Activated naive CD8-positive, alpha-beta T cell (primary cell): ENCODE results near the gene NACC2.
"Not testable (repeated sequence)": the region's sequence is repeated elsewhere in the genome, so short reads cannot be mapped to it uniquely, and the experiment has no call there.

ENCODE experiments used
- H3K27ac Mint-ChIP-seq: one replicate; pipeline ENCODE4 v1.8.0; 2021; ENCODE audit warnings: mixed read lengths
- H3K27me3 Mint-ChIP-seq: one replicate; pipeline ENCODE4 v1.8.0; 2021; ENCODE audit warnings: mixed read lengths
- H3K36me3 Mint-ChIP-seq: one replicate; pipeline ENCODE4 v1.8.0; 2021; ENCODE audit warnings: mixed read lengths
- H3K4me1 Mint-ChIP-seq: one replicate; pipeline ENCODE4 v1.8.0; 2021; ENCODE audit warnings: low read depth, mixed read lengths
- H3K4me3 Mint-ChIP-seq: one replicate; pipeline ENCODE4 v1.8.0; 2021; ENCODE audit warnings: mild to moderate bottlenecking, mixed read lengths
- H3K9me3 Mint-ChIP-seq: one replicate; pipeline ENCODE4 v1.8.0; 2021; ENCODE audit warnings: low read depth, mixed read lengths

Gene NACC2

DNA sequence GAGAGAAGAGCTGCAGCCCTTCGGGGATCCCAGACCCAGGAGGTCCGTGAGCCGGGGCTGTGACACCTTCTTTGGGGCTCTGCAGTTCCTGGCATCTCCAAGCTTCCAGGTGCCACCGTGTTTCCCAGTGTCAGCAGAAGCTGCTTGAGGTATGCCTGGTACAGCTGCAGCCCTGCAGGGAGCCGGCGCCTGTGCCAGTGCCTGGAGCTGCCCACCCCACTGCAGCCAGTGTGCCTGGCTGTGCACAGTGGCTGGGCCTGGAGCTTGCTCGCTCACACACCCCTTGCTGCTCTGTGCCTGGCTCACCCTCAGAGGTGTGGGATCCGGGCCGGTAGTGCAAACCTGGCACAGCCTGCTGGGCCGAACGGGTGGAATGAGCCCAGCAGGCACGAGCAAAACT, 65.5 kb downstream of the NACC2 start:
- no peak overlapping the region for H3K4me3 Mint-ChIP-seq
- H3K36me3 Mint-ChIP-seq, result peaks cover 15% of the 10 kb centered on the region
- H3K27me3 Mint-ChIP-seq, result no peaks in the 10 kb centered on the region
- no peaks in the 10 kb centered on the region for H3K9me3 Mint-ChIP-seq
- H3K4me1 Mint-ChIP-seq, result peaks cover 3% of the 10 kb centered on the region
- no peak overlapping the region for H3K27ac Mint-ChIP-seq

DNA sequence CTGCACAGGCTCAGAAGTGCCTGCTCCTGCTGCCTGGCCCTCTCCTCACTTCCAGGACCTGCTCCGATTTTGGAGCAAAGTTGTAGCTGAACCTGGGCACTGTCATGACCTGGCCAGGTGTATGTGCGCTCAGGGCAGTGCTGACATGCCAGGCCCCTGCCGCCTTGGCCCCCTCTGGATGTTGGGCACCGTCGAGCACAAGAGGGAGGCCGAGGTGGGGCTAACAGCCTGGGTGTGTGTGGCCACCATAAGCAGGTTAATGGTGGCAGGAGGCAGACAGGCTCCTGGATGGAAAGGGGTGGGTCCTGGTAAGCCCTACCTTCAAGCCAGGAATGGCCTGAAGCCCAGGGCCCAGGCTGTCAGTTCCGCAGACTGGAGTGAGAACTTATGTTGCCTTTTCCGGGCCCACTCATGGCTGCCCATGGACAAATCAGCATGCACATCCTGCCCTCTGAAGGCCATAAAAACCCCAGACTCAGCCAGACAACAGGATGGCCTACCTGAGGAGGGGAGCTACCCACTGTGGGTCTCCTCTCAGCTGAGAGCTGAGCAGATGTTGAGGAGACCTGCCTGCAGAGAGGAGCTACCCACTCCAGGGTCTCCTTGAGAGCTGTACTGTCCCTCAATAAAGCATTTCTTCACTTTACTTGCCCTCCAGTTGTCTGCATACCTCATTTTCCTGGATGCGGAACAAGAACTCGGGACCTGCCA, 66.2 kb downstream of the NACC2 start:
- H3K27me3 Mint-ChIP-seq, result no peaks in the 10 kb centered on the region
- H3K9me3 Mint-ChIP-seq, result no peaks in the 10 kb centered on the region
- H3K4me3 Mint-ChIP-seq, result no peak overlapping the region
- H3K27ac Mint-ChIP-seq, result no peak overlapping the region
- H3K36me3 Mint-ChIP-seq, result peaks cover 15% of the 10 kb centered on the region
- H3K4me1 Mint-ChIP-seq, result peaks cover 3% of the 10 kb centered on the region

DNA sequence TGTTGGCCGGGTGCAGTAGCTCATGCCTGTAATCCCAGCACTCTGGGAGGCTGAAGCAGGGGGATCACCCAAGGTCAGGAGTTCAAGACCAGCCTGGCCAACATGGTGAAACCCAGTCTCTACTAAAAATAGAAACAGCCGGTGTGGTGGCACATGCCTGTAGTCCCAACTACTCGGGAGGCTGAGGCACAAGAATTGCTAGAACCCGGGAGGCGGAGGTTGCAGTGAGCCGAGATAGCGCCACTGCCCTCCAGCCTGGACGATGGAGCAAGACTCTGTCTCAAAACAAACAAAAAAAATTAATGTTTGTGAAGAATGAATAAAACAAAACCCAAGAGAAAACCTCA, 68.2 kb downstream of the NACC2 start:
- H3K27me3 Mint-ChIP-seq, H3K4me1 Mint-ChIP-seq, H3K9me3 Mint-ChIP-seq, H3K4me3 Mint-ChIP-seq, H3K27ac Mint-ChIP-seq: not testable (repeated sequence)
- peaks cover 13% of the 10 kb centered on the region for H3K36me3 Mint-ChIP-seq

DNA sequence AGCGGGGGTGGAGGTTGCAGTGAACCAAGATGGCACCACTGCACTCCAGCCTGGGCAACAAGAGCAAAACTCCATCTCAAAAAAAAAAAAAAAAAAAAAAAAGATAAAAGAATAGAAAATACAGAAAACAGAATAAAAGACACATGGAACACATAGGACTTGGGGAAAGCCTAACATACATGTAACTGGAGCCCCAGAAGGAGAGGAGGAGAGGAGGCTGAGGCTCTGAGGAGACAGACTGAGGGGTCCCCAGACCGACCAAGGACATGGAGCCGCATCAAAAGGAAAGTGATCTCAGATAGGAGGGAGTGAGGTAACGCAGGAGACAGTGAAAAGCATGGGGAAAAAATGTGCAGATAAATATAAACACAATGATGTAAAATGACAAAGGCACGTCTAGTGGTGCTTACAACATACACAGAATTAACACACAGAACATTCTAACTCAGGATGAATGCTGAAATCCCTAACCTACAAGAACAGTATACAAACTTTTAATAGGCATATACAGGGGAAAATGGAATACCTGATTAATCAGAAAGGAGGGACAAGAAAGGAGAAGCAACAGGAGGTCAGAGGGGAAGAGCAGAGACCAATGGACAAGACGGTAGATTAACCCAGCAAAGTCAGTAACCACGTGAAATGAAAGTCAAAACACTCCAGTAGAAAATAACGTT, 68.7 kb downstream of the NACC2 start:
- H3K36me3 Mint-ChIP-seq, result peaks cover 11% of the 10 kb centered on the region
- H3K4me3 Mint-ChIP-seq, result no peak overlapping the region
- no peaks in the 10 kb centered on the region for H3K27me3 Mint-ChIP-seq
- no peaks in the 10 kb centered on the region for H3K9me3 Mint-ChIP-seq
- H3K4me1 Mint-ChIP-seq, result peaks cover 5% of the 10 kb centered on the region
- no peak overlapping the region for H3K27ac Mint-ChIP-seq

DNA sequence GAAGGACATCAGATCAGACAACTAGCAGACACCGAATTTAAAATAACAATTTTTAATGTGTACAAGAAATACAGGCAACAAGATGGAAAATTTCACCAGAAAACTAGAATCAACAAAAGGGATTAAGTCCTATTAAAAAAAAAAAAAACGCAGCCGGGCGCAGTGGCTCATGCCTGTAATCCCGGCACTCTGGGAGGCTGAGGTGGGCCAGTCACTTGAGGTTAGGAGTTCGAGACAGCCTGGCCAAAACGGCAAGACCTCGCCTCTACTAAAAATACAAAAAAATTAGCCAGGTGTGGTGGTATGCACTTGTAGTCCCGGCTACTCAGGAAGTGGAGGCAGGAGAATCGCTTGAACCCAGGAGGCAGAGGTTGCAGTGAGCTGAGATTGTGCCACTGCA, 69.6 kb downstream of the NACC2 start:
- H3K27me3 Mint-ChIP-seq, result no peaks in the 10 kb centered on the region
- H3K36me3 Mint-ChIP-seq, result peaks cover 7% of the 10 kb centered on the region
- H3K27ac Mint-ChIP-seq, result no peak overlapping the region
- peaks cover 3% of the 10 kb centered on the region for H3K4me1 Mint-ChIP-seq
- H3K9me3 Mint-ChIP-seq, result no peaks in the 10 kb centered on the region
- H3K4me3 Mint-ChIP-seq, result no peak overlapping the region

DNA sequence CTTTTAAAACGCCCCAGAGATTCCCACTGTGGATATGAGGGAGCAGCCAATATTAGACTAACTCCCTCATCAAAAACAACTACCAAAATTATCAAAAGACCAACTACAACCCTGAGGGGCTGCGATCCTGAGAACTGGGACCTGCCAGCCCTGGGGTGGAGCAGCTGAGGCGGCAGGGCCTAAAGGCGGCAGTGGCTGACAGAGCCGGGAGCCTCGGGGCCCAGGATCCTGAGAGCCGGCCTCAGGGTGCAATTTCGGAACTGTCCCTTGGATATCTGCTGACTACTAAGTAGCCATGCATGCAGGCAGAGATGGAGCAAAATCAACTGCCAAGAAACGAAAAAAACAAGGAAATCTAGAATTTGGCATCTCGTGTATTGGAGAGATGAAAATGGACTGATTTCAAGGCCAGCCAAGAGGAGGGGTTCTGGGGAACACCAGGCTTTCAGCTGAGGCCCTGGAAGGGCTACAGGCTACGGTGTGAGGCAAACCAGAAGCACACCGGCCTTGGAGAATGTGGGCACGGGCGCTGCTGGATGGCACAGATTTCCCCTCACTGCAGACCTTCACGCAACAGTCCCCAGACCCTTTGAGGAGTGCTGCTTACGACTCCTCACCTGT, 70.3 kb downstream of the NACC2 start:
- no peak overlapping the region for H3K27ac Mint-ChIP-seq
- peaks cover 3% of the 10 kb centered on the region for H3K4me1 Mint-ChIP-seq
- no peaks in the 10 kb centered on the region for H3K27me3 Mint-ChIP-seq
- H3K4me3 Mint-ChIP-seq, result no peak overlapping the region
- H3K9me3 Mint-ChIP-seq, result no peaks in the 10 kb centered on the region
- peaks cover 7% of the 10 kb centered on the region for H3K36me3 Mint-ChIP-seq

DNA sequence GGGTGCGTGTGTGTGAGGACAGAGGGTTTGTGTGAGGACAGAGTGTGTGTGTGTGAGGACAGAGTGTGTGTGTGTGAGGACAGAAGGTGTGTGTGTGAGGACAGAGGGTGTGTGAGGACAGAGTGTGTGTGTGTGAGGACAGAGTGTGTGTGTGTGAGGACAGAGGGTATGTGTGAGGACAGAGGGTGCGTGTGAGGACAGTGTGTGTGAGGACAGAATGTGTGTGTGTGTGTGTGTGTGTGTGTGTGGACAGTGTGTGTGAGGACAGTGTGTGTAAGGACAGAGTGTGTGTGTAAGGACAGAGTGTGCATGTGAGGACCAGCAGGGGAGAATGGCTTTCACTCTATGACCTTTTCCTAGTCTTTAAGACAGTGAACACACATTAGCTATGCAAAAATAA, 70.8 kb downstream of the NACC2 start:
- Mint-ChIP-seq H3K4me3 (no peak overlapping the region), H3K27me3 (no peaks in the 10 kb centered on the region), H3K4me1 (peaks cover 3% of the 10 kb centered on the region), H3K27ac (no peak overlapping the region), H3K36me3 (peaks cover 7% of the 10 kb centered on the region), H3K9me3 (no peaks in the 10 kb centered on the region)

DNA sequence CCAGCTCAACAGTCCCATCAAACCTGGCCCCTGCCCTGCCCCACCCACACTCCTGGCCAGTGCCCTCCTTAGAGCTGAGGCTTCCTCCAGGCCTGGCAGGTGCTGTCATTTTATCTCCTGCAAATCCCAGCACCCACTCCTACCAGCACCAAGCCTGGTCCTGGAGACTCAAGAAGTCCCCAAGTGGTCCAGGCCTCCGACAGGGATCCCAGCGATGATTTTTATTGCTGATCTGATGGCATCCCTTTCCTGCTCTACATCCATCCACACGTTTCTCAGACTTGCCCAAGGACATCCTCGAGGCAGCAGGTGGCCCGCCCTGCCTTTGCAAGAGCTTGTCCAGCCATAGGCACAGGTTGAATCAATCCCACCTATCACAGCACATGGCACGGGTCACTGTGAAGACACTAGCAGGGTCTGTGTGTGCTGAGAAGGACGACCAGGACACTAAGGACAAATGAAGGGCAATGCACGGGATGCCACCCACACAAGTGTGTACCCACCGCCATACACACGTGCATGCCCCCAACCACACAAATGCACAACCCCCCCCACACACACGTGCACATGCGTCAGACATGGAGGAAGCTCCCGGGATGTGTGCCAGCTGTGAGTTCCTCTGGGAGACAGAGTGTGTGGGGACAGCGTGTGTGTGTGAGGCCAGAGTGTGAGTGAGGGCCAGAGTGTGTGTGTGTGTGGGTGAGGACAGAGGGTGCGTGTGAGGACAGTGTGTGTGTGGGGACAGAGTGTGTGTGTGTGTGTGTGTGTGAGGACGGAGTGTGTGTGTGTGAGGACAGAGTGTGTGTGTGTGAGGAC, 71.5 kb downstream of the NACC2 start:
- Mint-ChIP-seq H3K4me1 (peaks cover 3% of the 10 kb centered on the region), H3K4me3 (no peak overlapping the region), H3K27me3 (no peaks in the 10 kb centered on the region), H3K27ac (no peak overlapping the region), H3K9me3 (no peaks in the 10 kb centered on the region), H3K36me3 (peaks cover 7% of the 10 kb centered on the region)

DNA sequence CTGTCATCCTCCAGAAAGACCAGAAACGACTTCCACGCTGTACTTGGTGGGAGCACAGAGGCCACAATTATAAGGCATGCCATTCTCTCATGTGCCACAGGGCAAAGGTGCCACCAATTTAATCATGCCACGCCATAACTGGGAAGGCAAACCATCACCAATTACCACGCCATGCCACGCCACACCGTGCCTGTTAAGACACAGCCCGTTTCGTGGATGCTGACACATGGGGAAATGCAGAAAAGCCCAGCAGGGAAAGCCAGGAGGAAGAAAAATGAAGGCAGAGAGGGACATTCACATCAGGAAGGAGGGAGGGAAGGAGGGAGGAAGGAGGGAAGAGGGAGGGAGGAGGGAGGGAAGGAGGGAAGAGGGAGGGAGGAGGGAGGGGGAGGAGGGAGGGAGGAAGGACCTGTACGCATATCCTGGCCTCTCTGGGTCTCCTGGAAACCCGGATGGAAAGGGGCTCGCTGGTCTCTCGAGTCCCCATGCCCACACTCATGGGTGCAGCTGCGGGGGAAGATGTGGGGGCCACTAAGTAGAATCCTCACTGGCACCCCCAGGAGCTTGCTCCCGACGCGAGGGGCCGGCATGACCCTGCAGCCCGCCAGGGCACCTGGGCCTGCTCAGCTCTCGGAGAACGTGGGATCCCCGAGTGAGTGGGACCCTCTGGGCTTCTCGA, 72.2 kb downstream of the NACC2 start:
- peaks cover 7% of the 10 kb centered on the region for H3K36me3 Mint-ChIP-seq
- H3K27me3 Mint-ChIP-seq, result no peaks in the 10 kb centered on the region
- no peak overlapping the region for H3K4me3 Mint-ChIP-seq
- no peaks in the 10 kb centered on the region for H3K9me3 Mint-ChIP-seq
- no peak overlapping the region for H3K27ac Mint-ChIP-seq
- H3K4me1 Mint-ChIP-seq, result peaks cover 3% of the 10 kb centered on the region

DNA sequence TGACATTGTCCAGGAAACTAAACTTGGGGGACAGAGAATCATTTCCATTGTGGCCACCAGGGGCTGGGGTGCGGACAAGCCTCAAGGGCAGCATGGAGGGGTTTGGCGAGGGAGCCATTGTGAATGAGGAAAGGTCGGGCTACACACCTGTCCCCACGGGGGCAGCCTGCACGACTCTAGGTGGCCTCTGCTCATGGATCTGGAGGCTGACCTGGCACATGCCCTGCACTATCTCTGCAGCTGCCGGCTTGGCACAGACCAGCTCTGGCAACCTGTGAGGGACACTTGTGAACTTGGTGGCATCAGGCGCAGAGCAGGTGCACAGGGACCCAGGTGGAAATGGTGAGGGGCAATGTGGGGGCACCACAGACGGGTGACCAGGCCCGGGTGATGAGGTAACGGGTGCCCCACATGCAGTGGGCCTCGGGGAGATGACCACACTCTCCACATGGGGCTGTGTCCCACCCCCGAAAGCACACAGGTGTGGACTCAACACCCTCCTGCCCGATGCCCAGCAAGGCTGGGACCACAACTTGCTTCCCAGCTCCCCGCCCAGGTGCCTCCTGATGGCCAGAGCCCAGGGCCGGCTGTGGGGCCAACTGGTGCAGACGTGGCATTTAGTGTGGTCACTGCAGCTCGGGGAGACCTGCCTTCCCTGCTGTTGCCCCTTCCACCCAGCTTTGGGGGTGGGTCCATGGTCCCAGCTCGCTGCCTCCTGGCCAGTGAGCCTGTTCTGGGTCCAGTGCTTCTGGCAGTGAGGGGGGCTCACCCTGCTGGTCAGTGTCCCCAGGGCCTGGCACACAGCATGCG, 73.0 kb downstream of the NACC2 start:
- peaks cover 3% of the 10 kb centered on the region for H3K4me1 Mint-ChIP-seq
- no peak overlapping the region for H3K27ac Mint-ChIP-seq
- no peak overlapping the region for H3K4me3 Mint-ChIP-seq
- peaks cover 7% of the 10 kb centered on the region for H3K36me3 Mint-ChIP-seq
- no peaks in the 10 kb centered on the region for H3K9me3 Mint-ChIP-seq
- no peaks in the 10 kb centered on the region for H3K27me3 Mint-ChIP-seq

DNA sequence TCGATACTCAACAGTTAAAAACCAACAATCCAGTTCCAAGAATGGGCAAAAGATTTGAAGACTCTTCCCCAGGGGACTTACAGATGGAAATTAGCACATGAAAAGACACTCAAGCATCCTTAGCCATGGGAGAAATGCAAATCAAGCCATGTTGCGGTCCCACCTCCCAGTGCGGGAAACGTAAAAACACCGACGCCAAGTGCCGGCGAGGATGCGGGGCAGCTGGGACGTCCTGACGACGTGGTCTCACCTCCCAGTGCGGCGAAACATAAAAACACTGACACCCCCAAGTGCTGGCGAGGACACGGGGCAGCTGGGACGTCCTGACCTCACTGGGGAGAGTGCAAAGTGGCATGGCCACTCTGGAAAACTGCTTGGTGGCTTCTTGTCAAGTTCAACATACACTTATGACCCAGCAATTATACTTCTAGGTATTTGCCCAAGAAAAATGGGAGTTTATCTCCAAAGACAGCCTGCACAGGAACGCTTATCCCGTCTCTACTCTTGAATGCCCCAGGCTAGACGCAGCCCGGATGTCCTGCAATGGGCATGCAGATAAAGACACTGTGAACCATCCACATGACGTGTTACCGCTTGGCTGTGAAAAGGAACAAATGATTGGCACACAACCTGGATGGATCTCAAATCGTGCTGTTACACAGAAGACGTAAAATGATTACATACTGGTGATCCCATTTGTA, 73.8 kb downstream of the NACC2 start:
- no peaks in the 10 kb centered on the region for H3K27me3 Mint-ChIP-seq
- H3K9me3 Mint-ChIP-seq, result no peaks in the 10 kb centered on the region
- peaks cover 3% of the 10 kb centered on the region for H3K4me1 Mint-ChIP-seq
- peaks cover 3% of the 10 kb centered on the region for H3K36me3 Mint-ChIP-seq
- H3K4me3 Mint-ChIP-seq, result no peak overlapping the region
- H3K27ac Mint-ChIP-seq, result no peak overlapping the region

DNA sequence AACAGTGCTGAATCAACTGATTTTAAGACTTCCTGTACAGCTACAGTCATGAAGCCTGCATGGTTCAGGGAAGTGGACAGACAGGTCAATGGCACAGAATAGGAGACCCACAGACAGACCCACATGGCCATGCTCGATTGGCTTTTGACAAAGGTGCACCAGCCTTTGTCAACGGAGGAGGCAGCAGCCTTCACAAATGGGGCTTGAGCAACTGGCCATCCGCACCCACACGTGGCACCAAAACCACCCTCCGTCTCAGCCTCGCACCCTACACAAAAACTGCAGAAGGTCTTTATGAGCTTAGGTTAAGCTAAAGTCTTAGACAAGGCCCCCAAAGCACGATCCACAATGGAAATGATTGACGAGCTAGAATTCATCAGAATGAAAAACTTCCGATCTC, 74.4 kb downstream of the NACC2 start:
- no peaks in the 10 kb centered on the region for H3K9me3 Mint-ChIP-seq
- no peak overlapping the region for H3K4me3 Mint-ChIP-seq
- H3K4me1 Mint-ChIP-seq, result peaks cover 3% of the 10 kb centered on the region
- no peaks in the 10 kb centered on the region for H3K27me3 Mint-ChIP-seq
- no peak overlapping the region for H3K27ac Mint-ChIP-seq
- peaks cover 2% of the 10 kb centered on the region for H3K36me3 Mint-ChIP-seq

DNA sequence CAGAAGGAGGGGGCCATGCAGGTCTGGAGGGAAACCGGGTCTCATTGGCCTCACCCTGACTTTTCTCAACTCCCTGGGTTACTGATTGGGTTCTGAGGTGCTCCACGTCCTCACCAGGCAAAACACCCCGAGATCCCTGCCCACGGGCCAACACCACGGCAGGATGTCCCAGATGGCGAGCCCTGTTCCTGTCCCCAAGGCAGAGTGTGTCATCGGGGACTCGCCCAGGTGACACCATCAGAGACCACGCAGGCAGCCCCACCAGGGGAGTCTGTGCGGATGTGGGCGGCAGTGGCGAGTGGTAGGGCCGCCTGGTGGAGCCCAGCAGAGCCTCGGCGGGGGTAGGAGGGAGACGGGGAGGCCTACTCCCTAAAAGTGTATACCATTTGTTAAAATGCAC, 74.9 kb downstream of the NACC2 start:
- H3K36me3 Mint-ChIP-seq, result peaks cover under 1% of the 10 kb centered on the region
- H3K9me3 Mint-ChIP-seq, result no peaks in the 10 kb centered on the region
- no peak overlapping the region for H3K27ac Mint-ChIP-seq
- no peak overlapping the region for H3K4me3 Mint-ChIP-seq
- no peaks in the 10 kb centered on the region for H3K27me3 Mint-ChIP-seq
- H3K4me1 Mint-ChIP-seq, result peaks cover 3% of the 10 kb centered on the region

DNA sequence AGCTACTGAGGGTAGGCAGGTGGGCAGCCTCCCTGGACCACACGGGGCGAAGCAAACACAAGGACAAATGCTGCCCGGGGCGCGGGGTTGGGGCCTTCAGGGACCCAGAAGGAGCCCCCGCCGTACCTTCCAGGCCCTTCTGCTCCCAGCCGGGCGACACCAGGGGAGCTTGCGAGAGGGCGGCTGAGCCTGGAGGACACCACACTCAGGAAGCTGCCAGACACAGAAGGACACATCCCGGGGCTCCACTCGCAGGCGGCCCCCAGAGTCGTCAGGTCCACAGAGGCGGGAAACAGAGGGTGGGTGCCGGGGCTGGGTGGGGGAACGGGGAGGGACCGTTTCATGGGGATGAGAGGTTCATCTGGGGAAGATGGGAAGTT, 75.4 kb downstream of the NACC2 start:
- no peak overlapping the region for H3K4me3 Mint-ChIP-seq
- H3K27ac Mint-ChIP-seq, result no peak overlapping the region
- H3K36me3 Mint-ChIP-seq, result no peaks in the 10 kb centered on the region
- H3K9me3 Mint-ChIP-seq, result no peaks in the 10 kb centered on the region
- H3K4me1 Mint-ChIP-seq, result peaks cover 3% of the 10 kb centered on the region
- no peaks in the 10 kb centered on the region for H3K27me3 Mint-ChIP-seq
